ENCODE results near the gene PLEKHA7.

PLEKHA7 gene

DNA sequence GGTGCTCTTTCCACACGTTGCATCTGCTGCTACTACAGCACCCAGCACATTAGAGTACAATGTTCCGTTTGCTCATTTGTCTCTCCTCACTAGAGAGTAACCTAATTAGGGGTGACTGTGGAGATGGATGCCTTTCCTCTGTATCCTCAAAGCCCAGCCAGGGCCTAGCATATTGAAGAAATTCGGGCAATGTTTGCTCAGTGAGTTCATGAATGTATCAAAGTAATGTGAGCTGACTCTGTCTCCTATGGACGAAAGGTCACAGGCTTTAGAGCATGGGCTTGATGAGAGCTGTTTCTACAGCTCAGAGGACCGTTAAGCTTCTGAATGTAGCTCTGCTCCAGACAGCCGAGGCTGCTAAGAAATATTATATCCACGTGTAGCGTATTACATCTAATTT lies 208.3 kb downstream of the PLEKHA7 start:
- no peak overlapping the region for H2BK15ac ChIP-seq (ENCODE audit: low read depth, poor library complexity, severe bottlenecking)
- H3K36me3 ChIP-seq (ENCODE audit: control insufficient read depth in 1 of 2, insufficient read depth in 2 of 2, low read depth in 1 of 2, low read length in 2 of 2), result peaks cover 0 to 6% of the 10 kb centered on the region in 2 experiments
- no peaks in the 10 kb centered on the region for H3K4me1 ChIP-seq (ENCODE audit: control insufficient read depth, insufficient read depth, low read depth, low read length)
- 85% methylated on average over 5 of the region's 8 CpGs for WGBS
- H3K14ac ChIP-seq (ENCODE audit: low read length in 2 of 2), result no peak overlapping the region
- H3K18ac ChIP-seq (ENCODE audit: low read depth in 1 of 2, low read length in 2 of 2), result no peak overlapping the region
- no peak overlapping the region for H4K91ac ChIP-seq (ENCODE audit: low read length)
- no peak overlapping the region for H2AFZ ChIP-seq (ENCODE audit: low read depth, low read length)
- H3K27ac ChIP-seq (ENCODE audit: low read length, poor library complexity, severe bottlenecking), result no peak overlapping the region
- H3K4me2 ChIP-seq (ENCODE audit: low read length, poor library complexity, severe bottlenecking), result no peak overlapping the region
- no peak overlapping the region for H3K9ac ChIP-seq (ENCODE audit: low read length)
- no peak for DNase-seq
- H3K4me3 ChIP-seq (ENCODE audit: insufficient read depth in 1 of 2, low read depth in 1 of 2, low read length in 2 of 2), result no peak overlapping the region
- no peak overlapping the region for H2BK120ac ChIP-seq (ENCODE audit: low read depth, low read length)
- H2AK5ac ChIP-seq (ENCODE audit: low read length, severe bottlenecking), result no peak overlapping the region
- H3K4ac ChIP-seq (ENCODE audit: low read depth in 1 of 2, low read length in 2 of 2), result no peak overlapping the region
- H2BK12ac ChIP-seq (ENCODE audit: low read length in 2 of 2), result no peak overlapping the region
- no peak overlapping the region for H2BK5ac ChIP-seq (ENCODE audit: low read depth, low read length, poor library complexity, severe bottlenecking)
- H3K9me3 ChIP-seq (ENCODE audit: control insufficient read depth, low read length), result no peaks in the 10 kb centered on the region
- no peak overlapping the region for H4K8ac ChIP-seq (ENCODE audit: low read length)
- no peaks in the 10 kb centered on the region for H3K27me3 ChIP-seq (ENCODE audit: control insufficient read depth in 1 of 2, insufficient read depth in 1 of 2, low read length in 2 of 2)
- H3K79me1 ChIP-seq (replicated peaks; ENCODE audit: low read length, poor library complexity, severe bottlenecking), result no peaks in the 10 kb centered on the region
- no peak overlapping the region for H3K23ac ChIP-seq (ENCODE audit: low read length in 2 of 2)

- no peak overlapping the region for H2AK5ac ChIP-seq (ENCODE audit: low read length, severe bottlenecking)
- H2BK12ac ChIP-seq (ENCODE audit: low read length in 2 of 2), result no peak overlapping the region
- H3K14ac ChIP-seq (ENCODE audit: low read length in 2 of 2), result no peak overlapping the region
- no peak for DNase-seq
- no peak overlapping the region for H2AFZ ChIP-seq (ENCODE audit: low read depth, low read length)
- H3K36me3 ChIP-seq (ENCODE audit: control insufficient read depth in 1 of 2, insufficient read depth in 2 of 2, low read depth in 1 of 2, low read length in 2 of 2), result peaks cover 0 to 6% of the 10 kb centered on the region in 2 experiments
- no peak overlapping the region for H3K4ac ChIP-seq (ENCODE audit: low read depth in 1 of 2, low read length in 2 of 2)
- H3K4me1 ChIP-seq (ENCODE audit: control insufficient read depth, insufficient read depth, low read depth, low read length), result no peaks in the 10 kb centered on the region
- H3K4me3 ChIP-seq (ENCODE audit: insufficient read depth in 1 of 2, low read depth in 1 of 2, low read length in 2 of 2), result no peak overlapping the region
- no peaks in the 10 kb centered on the region for H3K79me1 ChIP-seq (replicated peaks; ENCODE audit: low read length, poor library complexity, severe bottlenecking)
- no peak overlapping the region for H3K4me2 ChIP-seq (ENCODE audit: low read length, poor library complexity, severe bottlenecking)
- H2BK5ac ChIP-seq (ENCODE audit: low read depth, low read length, poor library complexity, severe bottlenecking), result no peak overlapping the region
- WGBS, result 85% methylated on average over 5 of the region's 7 CpGs
- no peak overlapping the region for H2BK15ac ChIP-seq (ENCODE audit: low read depth, poor library complexity, severe bottlenecking)
- H4K8ac ChIP-seq (ENCODE audit: low read length), result no peak overlapping the region
- H3K18ac ChIP-seq (ENCODE audit: low read depth in 1 of 2, low read length in 2 of 2), result no peak overlapping the region
- H3K9ac ChIP-seq (ENCODE audit: low read length), result no peak overlapping the region
- H3K27me3 ChIP-seq (ENCODE audit: control insufficient read depth in 1 of 2, insufficient read depth in 1 of 2, low read length in 2 of 2), result no peaks in the 10 kb centered on the region
- no peak overlapping the region for H4K91ac ChIP-seq (ENCODE audit: low read length)
- no peak overlapping the region for H2BK120ac ChIP-seq (ENCODE audit: low read depth, low read length)
- no peak overlapping the region for H3K23ac ChIP-seq (ENCODE audit: low read length in 2 of 2)
- no peak overlapping the region for H3K27ac ChIP-seq (ENCODE audit: low read length, poor library complexity, severe bottlenecking)
- H3K9me3 ChIP-seq (ENCODE audit: control insufficient read depth, low read length), result no peaks in the 10 kb centered on the region
These were observed 209.9 kb downstream of the PLEKHA7 start for GRCh38 chr11:16804104-16804947.

GRCh38 chr11:16801288-16801980 lies 212.8 kb downstream of the PLEKHA7 start:
- H3K27me3 ChIP-seq (ENCODE audit: control insufficient read depth in 1 of 2, insufficient read depth in 1 of 2, low read length in 2 of 2), result no peaks in the 10 kb centered on the region
- H3K4ac ChIP-seq (ENCODE audit: low read depth in 1 of 2, low read length in 2 of 2), result no peak overlapping the region
- DNase-seq, result no peak
- H3K4me1 ChIP-seq (ENCODE audit: control insufficient read depth, insufficient read depth, low read depth, low read length), result no peaks in the 10 kb centered on the region
- no peak overlapping the region for H2BK5ac ChIP-seq (ENCODE audit: low read depth, low read length, poor library complexity, severe bottlenecking)
- no peak overlapping the region for H2BK15ac ChIP-seq (ENCODE audit: low read depth, poor library complexity, severe bottlenecking)
- H2AFZ ChIP-seq (ENCODE audit: low read depth, low read length), result no peak overlapping the region
- H2AK5ac ChIP-seq (ENCODE audit: low read length, severe bottlenecking), result no peak overlapping the region
- no peak overlapping the region for H2BK120ac ChIP-seq (ENCODE audit: low read depth, low read length)
- no peak overlapping the region for H3K23ac ChIP-seq (ENCODE audit: low read length in 2 of 2)
- H2BK12ac ChIP-seq (ENCODE audit: low read length in 2 of 2), result no peak overlapping the region
- H3K27ac ChIP-seq (ENCODE audit: low read length, poor library complexity, severe bottlenecking), result no peak overlapping the region
- H4K91ac ChIP-seq (ENCODE audit: low read length), result no peak overlapping the region
- no peak overlapping the region for H3K9ac ChIP-seq (ENCODE audit: low read length)
- H3K4me2 ChIP-seq (ENCODE audit: low read length, poor library complexity, severe bottlenecking), result no peak overlapping the region
- H3K36me3 ChIP-seq (ENCODE audit: control insufficient read depth in 1 of 2, insufficient read depth in 2 of 2, low read depth in 1 of 2, low read length in 2 of 2), result peaks cover 0 to 6% of the 10 kb centered on the region in 2 experiments
- H3K9me3 ChIP-seq (ENCODE audit: control insufficient read depth, low read length), result no peaks in the 10 kb centered on the region
- no peak overlapping the region for H4K8ac ChIP-seq (ENCODE audit: low read length)
- WGBS, result 84% methylated on average over 7 of the region's 10 CpGs
- no peak overlapping the region for H3K18ac ChIP-seq (ENCODE audit: low read depth in 1 of 2, low read length in 2 of 2)
- H3K4me3 ChIP-seq (ENCODE audit: insufficient read depth in 1 of 2, low read depth in 1 of 2, low read length in 2 of 2), result no peak overlapping the region
- peak overlapping the region in 1 of 2 experiments; percentile 64 for H3K14ac ChIP-seq (ENCODE audit: low read length in 2 of 2)
- H3K79me1 ChIP-seq (replicated peaks; ENCODE audit: low read length, poor library complexity, severe bottlenecking), result no peaks in the 10 kb centered on the region

- Histone ChIP-seq H3K4ac (ENCODE audit: low read depth in 1 of 2, low read length in 2 of 2) (no peak overlapping the region), H3K9ac (ENCODE audit: low read length) (no peak overlapping the region), H2BK5ac (ENCODE audit: low read depth, low read length, poor library complexity, severe bottlenecking) (no peak overlapping the region), H4K8ac (ENCODE audit: low read length) (no peak overlapping the region), H2AK5ac (ENCODE audit: low read length, severe bottlenecking) (no peak overlapping the region), H2BK12ac (ENCODE audit: low read length in 2 of 2) (no peak overlapping the region), H3K18ac (ENCODE audit: low read depth in 1 of 2, low read length in 2 of 2) (no peak overlapping the region), H3K4me2 (ENCODE audit: low read length, poor library complexity, severe bottlenecking) (no peak overlapping the region), H2BK15ac (ENCODE audit: low read depth, poor library complexity, severe bottlenecking) (no peak overlapping the region), H2AFZ (ENCODE audit: low read depth, low read length) (no peak overlapping the region), H3K27me3 (ENCODE audit: control insufficient read depth in 1 of 2, insufficient read depth in 1 of 2, low read length in 2 of 2) (no peaks in the 10 kb centered on the region), H3K36me3 (ENCODE audit: control insufficient read depth in 1 of 2, insufficient read depth in 2 of 2, low read depth in 1 of 2, low read length in 2 of 2) (peaks cover 0 to 6% of the 10 kb centered on the region in 2 experiments), H4K91ac (ENCODE audit: low read length) (no peak overlapping the region), H3K4me3 (ENCODE audit: insufficient read depth in 1 of 2, low read depth in 1 of 2, low read length in 2 of 2) (no peak overlapping the region), H3K9me3 (ENCODE audit: control insufficient read depth, low read length) (no peaks in the 10 kb centered on the region), H2BK120ac (ENCODE audit: low read depth, low read length) (no peak overlapping the region), H3K14ac (ENCODE audit: low read length in 2 of 2) (no peak overlapping the region), H3K27ac (ENCODE audit: low read length, poor library complexity, severe bottlenecking) (no peak overlapping the region), H3K23ac (ENCODE audit: low read length in 2 of 2) (no peak overlapping the region), H3K4me1 (ENCODE audit: control insufficient read depth, insufficient read depth, low read depth, low read length) (no peaks in the 10 kb centered on the region), H3K79me1 (replicated peaks; ENCODE audit: low read length, poor library complexity, severe bottlenecking) (no peaks in the 10 kb centered on the region)
- DNase-seq, result no peak
These were observed 213.8 kb downstream of the PLEKHA7 start for GRCh38 chr11:16800382-16800781.
